ENCODE data around the gene NKAIN2. TPM values are rescaled to one million over a fixed set of nuclear protein-coding genes. Genes with fewer than 3 reads are reported as not detected.

Gene NKAIN2
- polyA plus RNA-seq, 1 of the 3 experiments (the other 2 are of a cell fraction), result not detected

GRCh38 chr6:124420116-124420840 lies 616.6 kb downstream of the NKAIN2 start:
- 6% methylated on average over 4 of the region's 4 CpGs for WGBS (ENCODE audit: low lambda C conversion rate)
- CTCF ChIA-PET, result no interaction called here
- no peak overlapping the region for H2AFZ ChIP-seq (ENCODE audit: low read depth)
- H3F3A ChIP-seq (replicated peaks; ENCODE audit: insufficient read depth), result no peaks in the 10 kb centered on the region
- H4K20me1 ChIP-seq (ENCODE audit: insufficient read depth), result no peaks in the 10 kb centered on the region
- TF ChIP-seq EZH2phosphoT487 (IDR thresholded peaks at IDR 0.05; ENCODE audit: borderline replicate concordance, low read depth) (no peak), RAD21 (IDR thresholded peaks at IDR 0.05; ENCODE audit: low read length) (no peak)
- H3K27me3 ChIP-seq (ENCODE audit: insufficient read depth), result no peaks in the 10 kb centered on the region
- DNase-seq, result no peak
- H3K79me2 ChIP-seq (ENCODE audit: insufficient read depth), result no peaks in the 10 kb centered on the region
- no peaks in the 10 kb centered on the region for H3K4me1 ChIP-seq (ENCODE audit: control insufficient read depth in 1 of 2, insufficient read depth in 2 of 2, low read depth in 1 of 2, low read length in 1 of 2)
- no peaks in the 10 kb centered on the region for H3K9me2 ChIP-seq
- no peak overlapping the region for H3K9ac ChIP-seq
- H3K9me3 ChIP-seq, result no peaks in the 10 kb centered on the region
- H3K4me3 ChIP-seq (ENCODE audit: low read depth in 2 of 2, low read length in 1 of 2), result no peak overlapping the region
- H3K27ac ChIP-seq (ENCODE audit: low read depth in 2 of 2, low read length in 1 of 2), result no peak overlapping the region
- POLR2A ChIA-PET, result no interaction called here
- H3K36me3 ChIP-seq (replicated peaks in 1 of 2; ENCODE audit: control insufficient read depth in 1 of 2, insufficient read depth in 2 of 2, low read length in 1 of 2), result no peaks in the 10 kb centered on the region
- no peak overlapping the region for H3K4me2 ChIP-seq

DNA sequence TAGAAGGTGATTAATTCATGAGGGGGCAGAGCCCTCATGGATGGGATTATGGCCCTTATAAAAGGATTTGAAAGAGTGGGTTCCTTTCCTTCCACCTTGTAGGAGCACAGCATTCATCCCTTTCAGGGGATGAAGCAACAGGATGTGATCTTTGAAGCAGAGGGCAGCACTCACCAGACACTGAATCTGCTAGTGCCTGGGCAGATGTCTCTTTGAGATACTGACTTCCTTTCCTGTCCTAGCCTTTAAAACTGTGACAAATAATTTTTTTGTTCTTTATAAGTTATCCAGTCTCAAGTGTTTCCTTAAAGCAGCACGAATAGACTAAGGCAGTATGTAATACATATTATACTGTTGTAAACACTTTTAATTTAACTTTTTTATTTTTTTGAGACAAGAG lies 620.0 kb downstream of the NKAIN2 start:
- H3K27me3 ChIP-seq (ENCODE audit: insufficient read depth), result no peaks in the 10 kb centered on the region
- H3K9ac ChIP-seq, result no peak overlapping the region
- no peaks in the 10 kb centered on the region for H3K9me3 ChIP-seq
- no peak overlapping the region for H3K4me2 ChIP-seq
- no peaks in the 10 kb centered on the region for H3K9me2 ChIP-seq
- H3K79me2 ChIP-seq (ENCODE audit: insufficient read depth), result no peaks in the 10 kb centered on the region
- DNase-seq, result no peak
- H3K4me3 ChIP-seq (ENCODE audit: low read depth in 2 of 2, low read length in 1 of 2), result no peak overlapping the region
- 3% methylated on average over 1 of the region's 1 CpG for WGBS (ENCODE audit: low lambda C conversion rate)
- no peak overlapping the region for H3K27ac ChIP-seq (ENCODE audit: low read depth in 2 of 2, low read length in 1 of 2)
- H2AFZ ChIP-seq (ENCODE audit: low read depth), result no peak overlapping the region
- no peaks in the 10 kb centered on the region for H4K20me1 ChIP-seq (ENCODE audit: insufficient read depth)
- TF ChIP-seq TCF12 (IDR thresholded peaks at IDR 0.05), result no peak
- no peak for TF ChIP-seq RFX5 (IDR thresholded peaks at IDR 0.05; ENCODE audit: low read length)
- no peak for TF ChIP-seq USF1 (IDR thresholded peaks at IDR 0.05; ENCODE audit: borderline replicate concordance, low read depth)
- TF ChIP-seq RCOR1 (IDR thresholded peaks at IDR 0.05; ENCODE audit: low read length), result no peak
- no peak for TF ChIP-seq REST (IDR thresholded peaks at IDR 0.05; ENCODE audit: low read depth, low read length)
- TF ChIP-seq SMC3 (IDR thresholded peaks at IDR 0.05; ENCODE audit: low read depth, low read length), result no peak
- TF ChIP-seq FOXJ3 (CRISPR knock-in tag; IDR thresholded peaks at IDR 0.05), result no peak
- TF ChIP-seq MXI1 (IDR thresholded peaks at IDR 0.05; ENCODE audit: low read depth, low read length), result no peak
- no peak for TF ChIP-seq SIN3A (IDR thresholded peaks at IDR 0.05; ENCODE audit: borderline replicate concordance, low read depth, low read length)
- TF ChIP-seq MAX (IDR thresholded peaks at IDR 0.05; ENCODE audit: low read depth), result no peak
- TF ChIP-seq YY1 (IDR thresholded peaks at IDR 0.05; ENCODE audit: low read depth), result no peak
- TF ChIP-seq CTCF (IDR thresholded peaks at IDR 0.05), result no peak
- no peak for TF ChIP-seq GABPA (IDR thresholded peaks at IDR 0.05; ENCODE audit: low read depth)
- TF ChIP-seq GATA2 (CRISPR knock-in tag; IDR thresholded peaks at IDR 0.05), result no peak
- no peaks in the 10 kb centered on the region for H3F3A ChIP-seq (replicated peaks; ENCODE audit: insufficient read depth)
- H3K36me3 ChIP-seq (replicated peaks in 1 of 2; ENCODE audit: control insufficient read depth in 1 of 2, insufficient read depth in 2 of 2, low read length in 1 of 2), result no peaks in the 10 kb centered on the region
- POLR2A ChIA-PET, result no interaction called here
- no peaks in the 10 kb centered on the region for H3K4me1 ChIP-seq (ENCODE audit: control insufficient read depth in 1 of 2, insufficient read depth in 2 of 2, low read depth in 1 of 2, low read length in 1 of 2)
- CTCF ChIA-PET, result no interaction called here

All from SK-N-SH (cell line).